DMS79 (cell line): ENCODE data around the gene MORN4.
"Not testable (repeated sequence)": the region's sequence is repeated elsewhere in the genome, so short reads cannot be mapped to it uniquely, and the experiment has no call there.

Experiments
- DNase-seq: peaks from one replicate; lab custom pipeline; 2025; lab: John Stamatoyannopoulos, UW

Gene MORN4

DNA sequence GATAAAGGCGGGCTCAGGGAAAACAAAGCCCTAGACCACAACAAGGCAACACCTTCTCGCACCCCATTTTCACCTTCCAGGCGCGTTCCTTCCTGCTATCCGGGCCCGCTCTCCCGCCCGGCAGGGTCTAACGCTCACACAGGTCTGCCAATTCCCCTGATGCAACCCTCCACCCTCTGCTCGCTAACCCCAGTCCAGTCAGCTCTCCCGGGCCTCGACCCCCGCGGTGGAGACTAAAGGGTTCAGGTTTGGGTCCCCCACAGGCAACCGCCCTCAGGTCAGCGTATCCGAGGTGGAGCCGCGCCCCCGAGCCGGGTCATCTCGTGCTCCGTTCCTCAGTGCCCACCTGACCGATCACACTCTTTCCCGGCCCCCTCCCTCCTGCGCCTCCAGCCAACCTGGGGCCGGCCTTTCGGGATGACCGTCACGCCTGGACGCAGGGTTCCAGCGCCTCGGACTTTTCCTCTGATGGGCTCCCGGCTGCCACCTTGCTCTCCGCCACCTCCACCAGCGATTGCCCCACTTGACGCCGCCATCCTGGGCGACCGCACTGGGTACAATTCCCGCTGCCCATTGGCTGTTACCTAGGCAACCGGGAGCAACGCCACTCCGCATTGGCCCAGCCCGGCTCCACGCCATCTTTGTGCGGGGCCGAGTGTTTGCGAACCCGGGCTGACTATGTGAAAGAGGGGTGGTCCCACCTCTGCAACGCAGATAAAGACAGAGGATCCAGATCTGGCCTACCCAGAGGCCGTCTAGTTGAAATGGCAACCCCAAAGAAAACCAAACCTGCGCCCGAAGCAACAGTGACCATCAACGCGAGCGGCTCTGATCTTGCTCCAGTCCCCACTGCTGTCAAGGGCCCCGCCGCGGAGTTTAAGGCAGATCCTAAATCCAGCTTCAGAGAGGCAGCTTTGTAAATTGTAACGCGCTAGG lies at the start of gene MORN4:
TSS of gene MORN4 (minus strand) at position 552 of the 936 bp plus-strand sequence. CDS start 13,847 bp downstream, outside the sequence.
- peak; percentile 68 for DNase-seq

DNA sequence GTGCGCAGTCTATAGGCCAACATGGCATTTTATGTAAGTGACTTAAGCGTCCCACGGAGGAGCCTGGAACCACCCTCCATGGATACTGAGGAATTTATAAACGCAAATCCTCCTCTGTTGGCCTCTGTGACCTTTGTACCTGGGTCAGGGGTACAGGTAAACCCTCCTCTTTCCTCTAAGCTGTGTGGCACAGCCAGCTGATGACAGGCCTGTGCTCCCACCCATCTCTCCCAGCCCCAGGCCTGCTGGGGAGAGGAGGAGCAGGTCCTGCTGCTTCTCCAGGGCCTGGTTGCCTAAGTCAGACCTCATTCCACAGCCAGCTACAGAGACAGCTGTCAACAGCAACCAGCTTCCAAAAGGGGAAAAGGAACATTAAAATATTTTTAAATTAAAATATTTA lies 48.7 kb upstream of the MORN4 start:
- no peak for DNase-seq

DNA sequence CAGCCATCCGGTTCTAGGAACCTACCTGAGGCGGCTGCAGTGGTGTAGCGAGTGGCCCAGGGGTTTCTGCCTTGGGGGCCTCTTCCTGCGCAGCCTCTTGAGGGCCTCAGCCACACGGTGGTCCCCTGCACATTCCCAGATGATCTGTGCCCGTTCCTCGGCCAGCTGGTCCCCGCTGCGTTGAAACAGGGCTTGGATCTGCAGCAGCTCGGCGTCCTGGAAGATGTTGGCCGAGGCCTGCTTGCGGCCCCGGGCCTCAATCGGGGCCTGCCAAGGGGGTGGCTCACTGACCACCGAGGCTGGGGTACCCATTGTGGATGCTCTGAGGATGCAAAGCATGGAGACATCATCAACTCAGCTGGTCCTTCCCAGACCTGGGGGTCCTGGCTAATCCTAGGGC lies 46.3 kb upstream of the MORN4 start:
- DNase-seq = no peak

DNA sequence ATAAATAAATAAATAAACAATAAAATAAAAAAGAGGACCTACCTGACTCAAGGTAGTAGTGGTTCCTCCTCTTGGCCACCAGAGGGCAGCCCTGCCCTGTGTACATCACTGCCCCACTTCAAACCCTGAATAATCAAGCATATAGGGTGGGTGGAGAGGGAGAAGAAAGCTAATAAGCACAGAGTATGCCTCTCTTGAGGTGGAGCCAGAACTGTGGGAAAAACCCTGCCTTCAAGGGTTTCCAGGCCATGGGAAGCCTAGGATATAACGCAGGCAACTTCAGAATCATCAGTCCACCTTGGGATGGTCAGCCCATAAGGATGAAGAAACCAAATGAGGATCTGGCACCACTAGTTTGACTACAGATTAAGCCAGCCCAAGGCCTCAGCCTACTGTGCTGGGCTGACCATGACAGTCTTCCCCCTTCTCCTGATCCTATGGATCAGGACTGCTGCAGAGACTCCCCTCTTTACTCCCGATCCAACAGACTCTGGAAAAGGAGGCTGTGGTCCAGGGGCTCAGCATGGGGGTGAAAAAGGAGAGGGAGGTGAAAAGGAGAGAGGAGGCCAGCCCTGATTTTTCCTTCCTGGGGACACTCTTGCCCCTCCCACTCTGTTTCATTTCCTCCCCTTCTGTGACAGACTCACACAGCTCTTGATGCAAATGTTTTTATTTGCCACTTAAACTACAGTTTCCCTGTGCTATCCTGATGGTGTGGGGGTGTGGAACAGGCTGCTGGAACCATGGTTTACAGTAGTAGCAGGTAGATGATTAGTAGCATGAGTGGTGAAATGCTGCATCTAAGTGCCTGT lies 43.7 kb upstream of the MORN4 start:
- peak; percentile 1 for DNase-seq

DNA sequence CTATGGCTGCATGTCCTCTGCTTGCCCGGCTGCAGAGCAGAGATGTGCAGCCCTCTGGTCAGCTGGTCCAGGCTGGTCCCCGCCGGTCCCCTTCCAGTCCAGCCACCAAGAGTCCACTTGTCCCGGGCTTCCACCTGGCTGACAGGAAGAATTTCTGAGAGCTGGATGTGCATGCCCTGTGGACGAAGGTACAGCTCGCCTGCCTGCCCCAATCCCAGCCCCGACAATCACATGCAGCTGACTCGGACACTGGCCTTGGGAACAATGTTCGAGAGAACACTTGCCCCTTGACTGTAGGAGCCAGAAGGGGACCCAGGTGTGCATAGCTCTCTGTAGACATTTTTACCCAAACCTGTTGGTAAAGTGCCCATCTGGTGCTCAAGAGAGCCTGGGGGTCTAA lies 41.9 kb upstream of the MORN4 start:
- DNase-seq = no peak

DNA sequence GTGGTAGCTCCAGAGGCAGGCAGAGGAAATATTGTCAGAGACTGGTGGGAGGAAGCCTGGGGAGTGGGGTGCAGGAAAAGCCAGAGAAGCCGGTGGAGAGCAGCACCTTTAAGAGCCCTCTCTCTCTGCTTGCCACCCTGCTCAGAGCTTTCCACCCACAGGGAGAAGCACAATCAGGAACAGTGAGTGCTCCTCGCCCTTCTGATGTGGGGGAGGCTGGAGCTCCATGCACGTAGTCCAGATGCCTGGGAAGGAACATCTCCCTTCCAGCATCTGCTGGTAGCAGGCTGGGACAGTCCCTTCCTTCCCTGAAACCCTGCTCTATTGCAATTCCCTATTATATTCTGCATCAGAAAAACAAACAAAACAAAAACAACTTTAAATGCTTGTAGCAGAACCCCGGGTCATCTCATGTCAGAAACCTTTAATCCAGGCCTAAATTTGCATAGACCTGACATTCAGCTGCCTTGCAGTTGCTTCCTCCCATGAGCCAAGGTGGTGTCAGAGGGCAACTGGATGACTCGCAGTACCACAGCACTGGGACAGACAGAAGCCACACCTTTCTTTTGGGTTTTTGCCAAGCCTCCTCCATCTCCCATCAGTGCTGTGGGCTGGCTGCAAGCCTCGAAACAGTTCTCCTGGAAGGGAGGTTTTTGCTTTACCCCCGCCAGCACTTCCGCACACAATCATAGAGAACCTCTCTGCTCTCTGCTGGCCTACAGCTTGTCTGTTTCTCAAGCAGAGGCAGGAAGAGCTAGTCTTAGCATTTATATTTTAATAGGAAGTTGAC lies 40.6 kb upstream of the MORN4 start:
- DNase-seq = no peak

DNA sequence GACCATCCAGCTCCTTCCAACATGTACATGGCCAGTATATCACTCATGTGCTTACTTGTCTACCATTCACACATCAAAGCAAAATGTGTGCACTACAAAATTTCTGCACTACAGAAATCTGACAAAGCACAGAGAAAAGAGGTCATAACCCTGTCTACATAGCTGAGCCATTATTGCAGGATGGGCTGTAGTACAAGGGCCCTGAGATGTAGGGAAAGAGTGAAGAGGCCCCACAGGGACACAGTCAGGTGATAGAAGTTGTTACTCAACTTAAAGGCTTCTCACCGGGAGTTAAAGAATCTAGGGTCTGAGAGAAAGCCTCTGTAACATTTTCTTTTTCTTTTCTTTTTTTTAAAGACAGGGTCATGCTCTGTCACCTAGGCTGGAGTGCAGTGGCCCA lies 36.3 kb upstream of the MORN4 start:
- no peak for DNase-seq

DNA sequence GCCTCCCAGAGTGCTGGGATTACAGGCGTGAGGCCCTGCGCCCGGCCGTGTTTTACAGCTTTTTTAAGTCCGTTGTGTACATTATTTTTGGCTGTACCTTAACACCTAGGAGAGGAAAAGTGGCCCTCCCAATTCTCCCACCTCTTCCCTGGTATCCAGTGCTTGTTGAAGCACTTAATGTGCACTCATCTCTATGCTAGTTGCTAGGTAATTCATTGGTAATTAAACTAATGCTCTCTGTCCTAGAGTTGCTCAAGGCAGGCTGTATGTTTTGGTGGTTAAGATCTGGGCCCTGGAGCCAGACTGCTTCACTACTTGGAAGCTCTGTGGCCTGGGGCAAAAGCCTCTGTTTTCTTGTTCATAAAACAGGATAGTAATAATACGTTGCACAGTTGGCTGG lies 34.2 kb upstream of the MORN4 start:
- DNase-seq = no peak

DNA sequence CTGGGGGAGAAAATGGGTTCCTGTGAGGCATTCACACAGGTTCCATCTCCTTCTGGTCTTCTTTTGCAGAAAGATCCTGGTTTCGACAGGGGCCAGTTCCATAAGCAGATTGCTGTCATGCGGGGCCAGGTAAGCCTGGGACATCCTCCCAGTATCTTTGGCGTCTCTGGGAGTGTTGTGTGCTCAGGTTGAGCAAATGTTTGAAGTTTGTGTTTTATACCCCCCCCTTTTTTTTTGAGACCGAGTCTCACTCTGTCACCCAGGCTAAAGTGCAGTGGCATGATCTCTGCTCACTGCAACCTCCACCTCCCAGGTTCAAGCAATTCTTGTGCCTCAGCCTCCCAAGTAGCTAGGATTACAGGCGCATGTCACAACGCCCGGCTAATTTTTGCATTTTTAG lies 33.7 kb upstream of the MORN4 start:
- no peak for DNase-seq

DNA sequence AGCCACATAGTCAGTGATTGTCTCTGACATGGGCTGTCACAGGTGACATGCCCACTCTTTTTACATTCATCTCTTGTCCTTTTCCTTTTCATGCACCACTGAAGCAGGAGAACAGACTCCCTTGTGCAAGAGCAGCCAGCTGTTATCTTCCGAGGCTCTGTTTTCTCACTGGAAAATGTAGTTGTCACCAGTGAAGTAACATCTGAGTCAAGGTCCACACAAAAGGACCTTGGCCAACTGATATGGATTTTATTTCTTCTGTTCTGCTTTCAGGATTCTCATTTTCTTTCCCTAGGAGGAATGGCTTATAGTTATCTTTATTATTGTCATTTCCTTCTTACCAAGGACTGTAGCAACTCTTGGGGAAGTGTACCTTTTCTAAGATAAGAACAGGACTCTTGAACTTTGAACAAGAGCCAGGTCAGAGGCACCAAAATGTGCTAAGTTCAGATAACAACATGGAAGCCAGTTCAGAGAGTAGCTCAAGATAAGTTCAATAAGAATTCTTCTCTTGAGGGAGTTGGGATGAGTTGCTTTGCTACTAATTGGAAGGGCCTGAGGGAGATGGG lies 31.1 kb upstream of the MORN4 start:
- DNase-seq = no peak

DNA sequence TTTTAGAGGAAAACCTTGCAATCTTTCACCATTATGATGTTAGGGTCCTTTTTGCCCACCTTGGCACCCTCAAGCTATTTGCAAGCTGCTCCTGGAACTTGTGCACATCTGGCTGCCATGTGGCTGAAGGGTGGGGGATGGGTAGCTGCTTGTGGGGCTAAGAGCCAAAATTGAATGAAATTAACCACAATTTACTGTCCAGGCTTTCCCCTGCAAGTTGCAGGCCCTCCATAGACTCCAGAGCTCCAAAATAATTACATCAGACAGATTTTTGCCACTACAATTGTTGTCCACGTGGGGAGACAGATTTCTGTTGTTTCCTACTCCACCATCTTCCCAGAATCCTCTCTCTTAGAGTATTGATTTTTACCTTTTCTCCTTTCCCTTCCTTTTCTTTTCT lies 26.3 kb upstream of the MORN4 start:
- no peak for DNase-seq

DNA sequence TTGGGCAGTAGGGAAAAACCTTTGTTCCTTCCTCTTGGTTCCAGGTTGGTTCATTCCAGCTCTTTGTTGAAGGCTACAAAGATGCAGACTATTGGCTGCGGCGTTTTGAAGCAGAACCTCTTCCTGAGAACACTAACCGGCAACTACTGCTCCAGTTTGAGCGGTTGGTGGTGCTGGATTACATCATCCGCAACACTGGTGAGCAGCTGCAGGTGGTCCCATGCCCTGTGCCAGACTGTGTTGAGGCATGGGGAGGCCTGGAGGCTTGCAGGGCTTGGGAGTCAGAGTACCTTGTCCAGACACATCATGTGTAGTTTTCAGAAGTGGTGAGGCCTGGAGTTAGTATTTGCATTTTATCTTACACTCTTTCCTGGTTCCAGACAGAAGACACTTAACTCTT lies 23.5 kb upstream of the MORN4 start:
- DNase-seq = no peak

DNA sequence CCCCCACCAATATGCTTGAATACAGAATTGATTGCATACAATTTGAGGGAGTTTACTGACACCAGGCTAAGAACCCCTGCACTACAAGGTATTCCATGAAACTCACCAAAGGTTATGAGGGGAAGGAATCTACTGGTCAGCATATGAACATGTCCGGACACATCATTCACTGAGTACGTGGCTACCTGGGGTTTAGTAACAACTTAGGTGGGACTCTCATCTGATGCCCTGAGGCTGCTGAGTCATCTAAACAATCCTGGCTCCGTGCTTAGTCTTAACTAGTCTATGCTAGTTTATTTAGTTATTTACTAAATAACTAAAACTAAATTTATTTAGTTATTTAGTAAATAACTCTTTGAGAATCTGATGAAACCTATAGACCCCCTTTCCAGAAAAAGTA lies 18.5 kb upstream of the MORN4 start:
- DNase-seq = no peak

DNA sequence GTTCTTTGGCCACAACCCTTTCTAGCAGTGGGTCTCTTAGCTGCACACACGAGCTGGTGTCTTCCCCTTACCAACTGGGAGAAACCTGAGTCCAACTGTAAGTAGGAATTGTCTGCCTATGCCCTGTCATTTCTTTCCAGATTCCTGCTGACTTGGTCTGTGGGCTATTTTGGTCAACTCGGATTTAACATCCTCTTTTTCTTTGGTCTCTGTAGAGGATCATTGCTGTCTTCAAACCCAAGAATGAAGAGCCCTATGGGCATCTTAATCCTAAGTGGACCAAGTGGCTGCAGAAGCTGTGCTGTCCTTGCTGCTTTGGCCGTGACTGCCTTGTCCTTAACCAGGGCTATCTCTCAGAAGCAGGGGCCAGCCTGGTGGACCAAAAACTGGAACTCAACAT lies 17.4 kb upstream of the MORN4 start:
- no peak for DNase-seq

DNA sequence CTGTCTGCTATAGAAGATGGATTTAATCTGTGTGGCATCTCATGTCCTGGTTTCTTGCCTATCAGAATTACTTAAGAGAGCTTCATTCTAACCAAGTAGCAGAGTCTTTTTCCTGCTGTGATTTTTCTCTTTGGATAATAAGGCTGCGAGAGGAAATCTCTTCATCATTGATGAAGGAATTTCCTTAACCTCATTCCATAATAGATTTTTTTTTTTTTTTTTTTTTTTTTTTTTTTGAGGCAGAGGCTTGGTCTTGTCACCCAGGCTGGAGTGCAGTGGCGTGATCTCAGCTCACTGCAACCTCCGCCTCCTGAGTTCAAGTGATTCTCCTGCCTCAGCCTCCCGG lies 16.1 kb upstream of the MORN4 start:
- not testable (repeated sequence) for DNase-seq

DNA sequence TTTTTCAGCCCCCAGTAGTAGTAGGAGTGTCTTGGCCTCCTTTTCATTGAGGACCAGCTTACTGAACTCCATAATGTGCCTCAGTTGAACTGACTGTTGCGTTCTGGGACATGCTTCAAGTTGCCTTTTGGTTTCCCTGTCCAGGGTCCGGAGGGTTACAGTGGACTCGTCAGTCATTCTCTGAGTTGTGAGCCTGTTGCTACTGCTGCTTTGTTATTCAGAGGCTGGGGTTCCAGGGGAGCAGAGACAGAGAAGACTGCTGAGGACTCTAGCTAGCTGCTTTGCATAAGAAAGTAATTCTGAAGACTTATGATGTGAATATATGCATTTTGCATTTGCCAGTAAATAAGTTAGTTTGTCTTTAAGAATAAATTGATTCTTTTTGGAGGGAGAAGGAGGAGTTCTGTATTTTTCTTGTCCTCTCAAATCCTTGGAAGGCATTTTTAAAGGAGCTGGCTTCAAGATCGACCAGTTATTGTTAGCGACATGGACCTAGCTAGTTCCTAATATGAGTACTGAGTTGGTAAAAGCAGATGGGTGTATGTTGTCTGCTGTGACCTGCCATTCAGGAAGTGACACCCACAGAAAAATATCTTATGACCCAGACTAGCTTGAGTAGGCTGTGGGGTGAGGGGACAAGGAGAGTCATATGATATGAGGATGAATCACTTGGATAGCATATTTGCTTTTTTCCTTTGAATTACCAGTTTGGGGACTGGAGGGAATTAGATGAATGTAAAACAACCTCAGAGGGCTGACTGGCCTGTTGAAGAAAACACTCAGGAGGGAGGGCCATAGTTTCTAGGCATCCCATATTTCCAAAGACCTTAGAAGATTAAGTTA lies 15.5 kb upstream of the MORN4 start:
- no peak for DNase-seq

DNA sequence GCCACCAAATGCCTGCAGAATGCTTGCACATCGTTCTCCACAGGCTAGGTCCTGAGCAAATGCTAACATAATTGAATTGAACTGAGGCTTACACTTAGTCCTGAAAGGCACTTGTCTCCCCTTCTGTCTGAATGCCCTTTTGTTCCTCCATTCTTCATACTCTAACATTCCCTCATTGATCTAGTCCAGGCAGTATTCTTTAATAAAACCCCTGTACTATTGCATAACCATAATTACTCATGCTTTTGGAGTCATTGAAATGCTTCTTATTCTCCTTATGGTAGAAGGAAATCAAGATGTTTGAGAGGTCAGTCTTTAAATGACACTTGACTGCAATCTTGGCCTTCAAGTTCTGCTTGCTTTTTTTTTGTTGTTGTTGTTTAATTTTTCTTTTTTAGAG lies 14.3 kb upstream of the MORN4 start:
- no peak for DNase-seq

DNA sequence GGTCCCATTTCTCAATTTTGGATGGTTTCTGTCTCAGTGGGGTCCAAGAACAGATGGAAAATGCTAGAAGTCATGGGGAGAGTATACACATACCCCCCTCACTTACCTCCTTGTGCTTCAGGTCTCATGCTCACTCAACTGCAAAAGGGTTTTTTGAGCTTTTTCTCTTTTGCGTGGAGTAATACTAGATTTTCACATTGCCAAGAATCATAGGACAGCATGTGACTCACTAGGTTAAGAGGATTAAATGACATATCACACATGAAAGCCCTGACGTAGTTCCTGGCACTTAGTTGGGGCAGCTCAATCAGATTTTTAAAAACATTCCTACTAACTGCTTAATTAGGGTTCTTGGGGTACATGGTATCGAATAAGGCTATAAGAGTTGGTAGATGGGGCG lies 11.6 kb upstream of the MORN4 start:
- DNase-seq = no peak

DNA sequence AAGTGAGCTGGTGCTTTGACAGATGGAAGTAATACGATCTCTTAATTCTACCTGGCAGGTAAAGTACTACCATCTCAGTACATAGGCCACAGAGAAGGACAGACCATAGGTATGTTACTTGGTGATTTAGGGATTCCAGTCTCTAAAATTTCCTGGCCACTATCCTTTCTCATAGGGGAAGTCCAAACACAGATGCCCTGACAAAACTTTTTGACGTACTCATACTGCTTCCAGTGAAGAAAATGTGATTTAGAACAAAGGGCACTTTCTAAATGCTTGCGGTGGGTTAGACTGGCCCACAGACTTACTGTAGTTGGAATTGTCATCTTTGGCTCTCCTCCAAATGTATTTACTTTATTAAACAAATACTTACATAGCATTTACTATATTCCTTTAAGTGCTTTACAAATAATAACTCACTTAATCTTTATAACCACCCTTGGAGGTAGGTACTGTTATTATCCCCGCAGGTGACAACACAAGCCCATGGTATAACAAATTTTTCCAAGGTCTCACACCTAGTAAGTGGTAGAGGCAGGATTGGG lies 10.2 kb upstream of the MORN4 start:
- DNase-seq = no peak

DNA sequence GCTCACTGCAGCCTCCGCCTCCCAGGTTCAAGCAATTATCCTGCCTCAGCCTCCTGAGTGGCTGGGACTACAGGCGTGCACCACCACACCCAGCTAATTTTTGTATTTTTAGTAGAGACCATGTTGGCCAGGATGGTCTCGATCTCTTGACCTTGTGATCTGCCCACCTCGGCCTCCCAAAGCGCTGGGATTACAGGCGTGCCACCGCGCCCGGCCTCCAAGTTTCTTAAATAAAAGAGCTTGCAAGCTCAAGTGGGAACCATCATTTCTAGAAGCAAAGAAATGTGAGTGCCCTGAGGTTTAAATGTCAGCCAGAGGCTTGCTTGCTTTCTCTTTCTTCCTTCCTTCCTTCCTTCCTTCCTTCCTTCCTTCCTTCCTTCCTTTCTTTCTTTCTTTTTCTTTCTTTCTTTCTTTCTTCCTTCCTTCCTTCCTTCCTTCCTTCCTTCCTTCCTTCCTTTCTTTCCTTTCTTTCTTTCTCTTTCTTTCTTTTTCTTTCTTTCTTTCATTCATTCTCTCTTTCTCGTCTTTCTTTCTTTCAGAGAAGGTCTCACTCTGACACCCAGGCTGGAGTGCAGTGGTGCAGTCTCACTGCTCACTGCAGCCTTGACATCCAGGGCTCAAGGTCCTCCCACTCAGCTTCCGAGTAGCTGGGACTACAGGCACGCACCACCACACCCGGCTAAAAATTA lies 9.3 kb upstream of the MORN4 start:
- not testable (repeated sequence) for DNase-seq
